ENCODE results near the gene EMX1. TPM values are rescaled to one million over a fixed set of nuclear protein-coding genes. Genes with fewer than 3 reads are reported as not detected.
A peak's percentile ranks its signal among the peaks of the same experiment; 100 is the strongest.

The EMX1 gene
- total RNA-seq, 1 donor, result not detected

GRCh38 chr2:72894514-72894913 lies 22.8 kb upstream of the EMX1 start:
- no peak for TF ChIP-seq CTCF (IDR thresholded peaks at IDR 0.05; ENCODE audit: insufficient read depth, low read depth, low read length)
- H3K4me3 ChIP-seq (ENCODE audit: low read depth, low read length), result no peak overlapping the region
- no peak for DNase-seq (ENCODE audit: low read depth)

- H3K4me3 ChIP-seq (ENCODE audit: low read depth, low read length), result no peak overlapping the region
- no peak for DNase-seq (ENCODE audit: low read depth)
- TF ChIP-seq CTCF (IDR thresholded peaks at IDR 0.05; ENCODE audit: insufficient read depth, low read depth, low read length), result no peak
Observed at GRCh38 chr2:72895154-72895553, 22.2 kb upstream of the EMX1 start.

GRCh38 chr2:72895759-72896281 lies 21.5 kb upstream of the EMX1 start:
- DNase-seq (ENCODE audit: low read depth), result peak; percentile 22
- no peak overlapping the region for H3K4me3 ChIP-seq (ENCODE audit: low read depth, low read length)
- no peak for TF ChIP-seq CTCF (IDR thresholded peaks at IDR 0.05; ENCODE audit: insufficient read depth, low read depth, low read length)

GRCh38 chr2:72896446-72896845 lies 20.9 kb upstream of the EMX1 start:
- no peak for DNase-seq (ENCODE audit: low read depth)
- no peak for TF ChIP-seq CTCF (IDR thresholded peaks at IDR 0.05; ENCODE audit: insufficient read depth, low read depth, low read length)
- no peak overlapping the region for H3K4me3 ChIP-seq (ENCODE audit: low read depth, low read length)

- no peak for TF ChIP-seq CTCF (IDR thresholded peaks at IDR 0.05; ENCODE audit: insufficient read depth, low read depth, low read length)
- no peak overlapping the region for H3K4me3 ChIP-seq (ENCODE audit: low read depth, low read length)
- no peak for DNase-seq (ENCODE audit: low read depth)
Observed at GRCh38 chr2:72897785-72898584, 19.3 kb upstream of the EMX1 start.

- no peak overlapping the region for H3K4me3 ChIP-seq (ENCODE audit: low read depth, low read length)
- TF ChIP-seq CTCF (IDR thresholded peaks at IDR 0.05; ENCODE audit: insufficient read depth, low read depth, low read length), result no peak
- no peak for DNase-seq (ENCODE audit: low read depth)
Observed at GRCh38 chr2:72898585-72898906, 18.8 kb upstream of the EMX1 start.
